ENCODE results near the gene C15orf39.
A peak's percentile ranks its signal among the peaks of the same experiment; 100 is the strongest.
"Not testable (repeated sequence)": the region's sequence is repeated elsewhere in the genome, so short reads cannot be mapped to it uniquely, and the experiment has no call there.

The C15orf39 gene

GRCh38 chr15:75201616-75202250, at the start of gene C15orf39:
C15orf39 (plus strand) TSS chr15:75201882; CDS start chr15:75206049, 4,167 bp downstream.
- DNase-seq = peak; percentile 66

- no peak for DNase-seq
Measured at GRCh38 chr15:75152382-75153079, 49.2 kb upstream of the C15orf39 start.

GRCh38 chr15:75153087-75153486, 48.6 kb upstream of the C15orf39 start:
- peak; percentile 21 for DNase-seq

GRCh38 chr15:75153565-75154276, 48.0 kb upstream of the C15orf39 start:
- DNase-seq = no peak

- DNase-seq = no peak
Measured at GRCh38 chr15:75154461-75155062, 47.1 kb upstream of the C15orf39 start.

- DNase-seq = no peak
Measured at GRCh38 chr15:75156326-75157215, 45.1 kb upstream of the C15orf39 start.

GRCh38 chr15:75158402-75158801, 43.3 kb upstream of the C15orf39 start:
- no peak for DNase-seq

- no peak for DNase-seq
Measured at GRCh38 chr15:75159244-75159643, 42.4 kb upstream of the C15orf39 start.

GRCh38 chr15:75161106-75161916, 40.4 kb upstream of the C15orf39 start:
- no peak for DNase-seq

GRCh38 chr15:75161917-75162414, 39.7 kb upstream of the C15orf39 start:
- DNase-seq = no peak

- DNase-seq = no peak
Measured at GRCh38 chr15:75163150-75163564, 38.5 kb upstream of the C15orf39 start.

- no peak for DNase-seq
Measured at GRCh38 chr15:75164625-75165350, 36.9 kb upstream of the C15orf39 start.

- DNase-seq = not testable (repeated sequence)
Measured at GRCh38 chr15:75166489-75167063, 35.1 kb upstream of the C15orf39 start.

GRCh38 chr15:75167588-75168350, 33.9 kb upstream of the C15orf39 start:
- peak; percentile 55 for DNase-seq

GRCh38 chr15:75168374-75168773, 33.3 kb upstream of the C15orf39 start:
- no peak for DNase-seq

GRCh38 chr15:75170203-75170602, 31.5 kb upstream of the C15orf39 start:
- DNase-seq = no peak

- no peak for DNase-seq
Measured at GRCh38 chr15:75170711-75171341, 30.9 kb upstream of the C15orf39 start.

GRCh38 chr15:75171408-75171807, 30.3 kb upstream of the C15orf39 start:
- peak; percentile 79 for DNase-seq

GRCh38 chr15:75172284-75172820, 29.3 kb upstream of the C15orf39 start:
- no peak for DNase-seq
